NCI-H524 (cell line): ENCODE measurements around the gene SPRN.
"Not testable (repeated sequence)": the region's sequence is repeated elsewhere in the genome, so short reads cannot be mapped to it uniquely, and the experiment has no call there.

ENCODE experiments used
- DNase-seq, 2 experiments: peaks; one replicate each; lab custom pipeline; 2025; lab: John Stamatoyannopoulos, UW

Gene SPRN

DNA sequence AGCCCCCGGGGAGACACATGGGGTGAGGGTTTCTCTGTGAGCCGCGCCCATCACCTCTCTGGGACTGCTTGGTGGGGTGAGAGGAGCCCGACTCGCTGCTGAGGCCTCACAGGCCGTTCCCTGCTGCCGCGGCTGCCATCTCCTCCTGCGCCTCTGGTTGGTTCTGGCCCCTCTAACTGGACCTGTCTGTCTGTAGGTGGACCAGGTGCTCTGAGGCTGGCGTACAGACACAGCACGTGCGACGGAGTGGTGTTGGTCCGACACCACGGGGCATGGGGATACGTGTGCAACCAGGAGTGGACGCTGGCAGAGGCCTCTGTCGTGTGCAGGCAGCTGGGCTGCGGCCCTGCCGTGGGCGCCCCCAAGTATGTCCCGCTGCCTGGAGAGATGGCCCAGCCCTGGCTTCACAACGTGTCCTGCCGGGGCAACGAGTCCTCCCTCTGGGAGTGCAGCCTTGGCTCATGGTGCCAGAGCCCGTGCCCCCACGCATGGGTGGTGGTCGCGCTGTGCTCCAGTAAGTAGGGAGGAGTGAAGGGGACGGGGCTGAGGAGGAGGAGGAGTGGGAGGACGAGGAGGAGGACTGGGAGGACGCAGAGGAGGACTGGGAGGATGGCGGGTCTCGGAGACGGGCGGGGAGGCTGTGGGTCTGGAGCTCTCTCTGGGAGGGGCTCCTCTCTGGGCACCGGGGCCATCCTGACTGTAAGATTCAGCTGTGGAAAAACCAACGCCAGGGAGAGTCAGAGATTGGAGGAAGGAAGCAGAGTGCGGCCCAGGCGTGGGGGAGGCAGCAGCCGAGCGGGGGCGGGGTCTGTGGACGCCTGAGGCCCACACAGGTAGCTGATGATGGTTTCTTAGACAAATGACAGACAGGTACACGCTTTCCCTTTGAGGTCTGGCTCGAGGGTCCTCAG, 31.9 kb upstream of the SPRN start:
- no peak for DNase-seq

DNA sequence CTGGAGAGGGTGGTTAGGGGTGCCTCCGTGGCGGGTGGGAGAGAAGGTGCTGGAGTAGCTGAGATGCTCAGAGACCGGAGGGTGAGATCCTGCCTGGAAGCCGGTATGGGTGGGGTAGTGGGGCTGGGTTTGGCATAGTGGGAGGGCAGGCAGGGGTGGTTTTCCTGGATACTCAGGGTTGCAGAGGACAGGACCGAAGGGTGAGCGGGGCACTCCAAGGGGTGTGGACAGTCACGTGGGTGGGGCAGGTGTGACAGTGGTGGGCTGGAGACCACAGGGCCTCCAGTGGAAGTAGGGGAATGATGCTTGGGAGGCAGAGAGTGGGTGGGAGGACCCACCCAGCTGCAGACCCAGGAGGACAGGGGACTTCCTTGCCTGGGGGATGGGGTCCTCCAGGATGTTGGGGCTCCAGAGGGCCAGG, 31.2 kb upstream of the SPRN start:
- no peak for DNase-seq

DNA sequence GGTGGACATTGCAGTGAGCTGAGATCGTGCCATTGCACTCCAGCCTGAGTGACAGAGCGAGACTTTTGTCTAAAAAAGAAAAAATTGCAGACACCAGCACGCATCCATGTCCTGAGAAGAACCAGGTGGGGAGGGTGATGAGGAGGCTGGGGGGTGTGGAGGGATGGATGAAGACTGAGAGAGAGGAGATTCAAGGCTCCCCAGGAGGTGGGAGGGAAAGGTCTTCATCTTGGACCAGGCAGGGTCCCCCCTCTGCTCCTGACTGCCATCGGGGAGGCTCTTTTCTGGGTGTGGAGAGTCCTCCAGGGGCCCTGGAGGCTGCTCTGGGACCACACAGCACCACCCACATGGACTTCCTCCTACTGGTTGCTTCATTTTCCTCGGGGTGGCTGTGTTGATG, 30.8 kb upstream of the SPRN start:
- no peak for DNase-seq

DNA sequence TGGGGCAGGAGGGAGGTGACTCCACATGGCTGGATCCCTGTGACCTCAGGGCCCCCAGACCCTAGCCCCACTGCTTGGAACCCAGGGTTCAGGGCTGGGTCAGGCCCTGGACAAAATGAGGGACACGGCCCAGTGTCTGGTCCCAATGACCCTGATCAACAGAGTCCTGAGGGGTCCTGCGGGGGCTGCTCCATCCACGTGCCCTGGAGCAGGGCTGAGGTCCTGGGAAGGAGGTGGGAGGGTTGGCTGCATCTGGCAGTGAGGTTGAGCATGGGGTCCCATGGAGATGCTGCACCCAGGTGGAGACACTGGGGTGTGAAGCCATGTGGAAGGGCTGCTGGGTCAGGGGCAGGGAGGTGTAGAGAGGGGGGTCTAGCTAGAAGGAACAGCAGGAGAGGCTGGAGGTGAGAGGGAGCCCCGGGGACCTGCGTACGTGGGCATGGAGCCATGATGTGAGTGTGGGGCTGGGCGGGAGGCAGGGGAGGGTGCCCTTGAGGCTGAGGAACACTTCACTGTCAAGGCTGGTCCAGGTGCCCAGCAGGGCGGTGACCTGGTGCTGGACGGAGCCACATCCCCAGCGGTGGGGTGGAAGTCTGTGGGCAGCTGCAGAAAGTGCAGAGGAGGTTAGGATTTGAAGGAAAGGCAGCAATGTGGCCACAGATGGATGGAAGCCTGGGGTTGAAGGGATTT, 29.9 kb upstream of the SPRN start:
- no peak for DNase-seq

DNA sequence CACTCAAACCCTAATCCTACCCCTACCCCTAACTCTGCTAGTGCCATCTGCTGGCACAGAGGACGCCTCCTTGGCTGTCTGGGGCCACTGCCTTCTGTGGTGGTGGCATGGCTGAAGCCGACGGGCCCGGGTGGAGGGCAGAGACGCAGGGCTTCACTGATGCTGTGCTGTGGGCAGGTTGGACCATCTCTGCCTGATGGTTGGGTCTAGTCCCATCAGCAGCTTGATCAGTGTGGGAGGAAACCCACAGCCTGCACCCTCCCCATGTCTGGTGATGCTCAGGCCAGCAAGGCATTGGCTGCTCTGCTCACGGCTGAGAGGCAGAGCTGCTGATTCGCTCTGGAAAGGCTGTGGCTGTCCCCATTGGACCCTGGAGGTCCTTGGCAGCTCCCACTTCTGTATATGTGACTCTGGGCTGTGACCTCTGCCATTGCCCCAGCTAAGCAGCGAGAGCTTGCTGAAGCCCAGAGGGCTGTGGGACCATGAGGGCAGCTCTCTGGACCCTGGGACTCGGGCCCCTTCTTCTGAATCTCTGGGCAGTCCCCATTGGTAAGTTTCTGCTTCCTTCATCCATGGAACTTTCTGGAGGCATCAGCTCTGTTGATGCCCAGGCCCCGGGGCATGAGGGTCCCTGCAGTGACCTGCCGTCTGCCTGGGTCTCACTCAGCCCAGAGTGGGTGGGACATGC, 29.2 kb upstream of the SPRN start, which contains the start of gene SCART1:
SCART1 (plus strand) TSS at position 430 of the 688 bp plus-strand sequence; CDS start at position 483, 53 bp downstream.
- no peak for DNase-seq

DNA sequence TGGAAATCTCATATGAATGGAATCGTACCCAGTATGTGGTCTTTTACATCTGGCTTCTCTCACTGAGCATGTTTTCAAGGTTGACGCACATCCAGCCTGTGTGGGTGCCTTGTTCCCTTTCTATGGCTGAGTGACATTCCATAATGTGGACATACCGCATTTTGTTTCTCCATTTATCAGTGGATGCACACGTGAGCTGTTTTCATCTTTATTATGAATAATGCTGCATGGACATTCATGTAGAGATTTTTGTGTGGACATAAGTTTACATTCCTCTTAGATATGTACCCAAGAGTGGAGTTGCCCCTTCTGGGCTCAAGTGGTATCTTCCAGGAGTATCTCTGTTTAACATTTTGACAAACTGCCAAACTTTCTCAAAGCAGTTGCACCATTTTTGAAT, 28.0 kb upstream of the SPRN start:
- DNase-seq: no peak

DNA sequence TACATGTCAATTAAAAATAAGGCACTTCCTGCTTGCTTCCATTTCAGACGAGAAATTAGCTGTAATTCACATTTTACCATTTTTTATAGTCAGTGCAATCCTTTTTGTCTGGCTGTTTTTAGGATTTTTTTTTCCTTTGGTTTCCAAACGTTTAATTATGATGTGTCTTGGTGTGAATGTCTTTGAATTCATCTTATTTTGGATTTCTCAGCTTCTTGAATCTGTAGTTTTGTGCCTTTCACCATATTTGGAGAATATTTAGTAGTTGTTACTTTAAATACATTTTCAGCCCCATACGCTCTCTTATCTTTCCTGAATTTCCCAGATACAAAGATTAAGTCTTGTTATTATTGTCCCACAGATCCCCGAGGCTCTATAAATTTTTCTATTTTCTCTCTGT, 26.9 kb upstream of the SPRN start:
- no peak for DNase-seq

DNA sequence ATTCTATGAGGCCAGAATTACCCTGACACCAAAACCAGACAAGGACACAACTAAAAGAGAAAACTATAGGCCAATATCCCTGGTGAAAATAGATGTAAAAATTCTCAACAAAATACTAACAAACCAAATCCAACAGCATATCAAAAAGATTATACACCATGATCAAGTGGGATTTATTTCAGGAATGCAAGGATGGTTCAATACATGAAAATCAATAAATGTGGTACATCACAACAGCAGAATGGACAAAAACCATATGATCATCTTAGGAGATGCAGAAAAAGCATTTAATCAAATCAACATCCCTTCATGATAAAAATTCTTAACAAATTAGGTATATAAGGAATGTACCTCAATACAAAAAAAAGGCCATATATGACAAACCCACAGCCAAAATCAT, 23.7 kb upstream of the SPRN start:
- no peak for DNase-seq

DNA sequence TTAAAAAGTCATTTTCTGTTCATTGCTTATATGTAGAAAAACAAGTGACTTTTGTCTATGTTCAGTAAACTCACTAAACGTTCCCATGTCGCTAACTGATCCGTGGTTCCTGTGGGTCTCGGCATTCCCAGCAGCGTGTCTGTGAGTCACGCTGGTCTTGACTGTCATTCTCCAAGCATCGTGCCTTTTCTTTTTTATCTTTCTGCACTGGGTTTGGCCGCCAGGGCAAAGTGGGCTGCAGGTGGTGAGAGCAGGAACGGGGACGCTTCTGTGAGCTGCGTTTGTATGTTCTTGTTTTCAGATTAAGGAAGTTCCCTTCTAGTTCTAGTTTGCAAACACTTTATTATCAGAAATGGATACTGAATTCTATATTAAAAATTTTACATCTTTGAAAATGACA, 22.6 kb upstream of the SPRN start:
- no peak for DNase-seq

DNA sequence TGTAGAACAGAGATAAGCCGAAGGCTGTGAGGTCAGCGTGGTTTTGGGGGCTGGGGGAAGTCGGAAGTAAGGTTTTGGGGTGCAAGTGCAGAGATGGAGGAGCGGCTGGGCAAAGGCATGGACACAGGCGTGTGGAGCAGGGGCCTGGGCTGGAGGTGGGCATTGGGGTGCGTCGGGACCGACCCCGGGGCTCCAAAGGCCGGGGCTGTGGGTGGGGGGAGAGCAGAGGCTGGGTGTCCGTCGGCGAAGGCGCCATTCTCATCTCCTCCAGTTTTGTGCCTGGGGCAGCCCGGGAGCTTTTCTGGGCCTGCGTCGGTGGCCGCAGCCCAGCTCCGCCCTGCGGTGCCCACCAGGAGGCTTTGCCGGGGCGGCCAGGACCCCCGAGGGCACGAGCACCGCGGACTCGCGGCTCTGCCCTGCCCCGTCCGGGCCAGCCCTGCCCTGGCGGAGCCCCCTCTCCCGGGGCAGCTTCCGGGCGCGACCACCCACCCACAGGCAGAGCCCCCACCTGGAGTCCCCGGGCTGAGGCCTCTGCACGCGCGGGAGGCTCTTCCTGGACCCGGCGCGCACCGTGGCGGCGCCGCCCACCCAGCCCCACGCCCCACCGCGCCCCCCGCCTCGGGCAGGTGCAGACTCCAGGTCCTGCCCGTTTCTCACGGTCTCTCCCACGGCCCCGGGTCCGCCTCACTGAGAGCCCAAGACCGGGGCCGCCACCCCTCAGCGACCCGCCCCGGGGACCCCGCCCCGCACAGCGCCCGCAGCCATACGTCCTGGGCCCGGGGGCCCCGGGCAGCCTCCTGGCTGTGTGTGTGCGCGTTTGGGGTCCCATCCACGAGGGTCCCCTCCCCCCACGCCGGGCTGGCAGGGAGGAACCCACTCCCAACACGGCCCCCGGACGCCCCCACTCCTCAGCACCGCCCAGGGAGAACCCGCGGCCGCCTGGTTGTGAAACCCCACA, 21.6 kb upstream of the SPRN start:
- no peak for DNase-seq

DNA sequence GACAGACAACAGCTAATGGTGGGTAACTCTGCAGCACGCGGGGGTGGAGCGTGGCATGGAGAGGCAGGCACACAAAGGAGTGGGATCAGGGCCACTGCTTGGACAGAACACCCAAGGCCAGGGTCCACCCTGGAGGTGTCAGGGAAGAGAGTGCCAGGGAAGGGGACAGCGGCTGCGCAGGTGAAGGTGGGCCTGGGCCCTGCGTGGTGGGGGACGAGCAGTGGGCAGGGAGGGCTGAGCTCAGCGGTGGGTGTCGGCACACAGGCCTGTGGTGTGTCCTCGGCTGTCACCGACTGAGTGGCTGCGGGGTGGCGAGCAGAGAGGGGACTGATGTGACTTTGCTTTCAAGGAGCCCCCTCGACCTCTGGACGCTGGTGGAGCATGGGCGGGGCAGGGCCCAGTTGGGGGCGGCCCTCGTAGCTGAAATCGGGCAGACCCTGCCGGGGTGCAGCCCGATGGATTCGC, 20.9 kb upstream of the SPRN start:
- DNase-seq: no peak

DNA sequence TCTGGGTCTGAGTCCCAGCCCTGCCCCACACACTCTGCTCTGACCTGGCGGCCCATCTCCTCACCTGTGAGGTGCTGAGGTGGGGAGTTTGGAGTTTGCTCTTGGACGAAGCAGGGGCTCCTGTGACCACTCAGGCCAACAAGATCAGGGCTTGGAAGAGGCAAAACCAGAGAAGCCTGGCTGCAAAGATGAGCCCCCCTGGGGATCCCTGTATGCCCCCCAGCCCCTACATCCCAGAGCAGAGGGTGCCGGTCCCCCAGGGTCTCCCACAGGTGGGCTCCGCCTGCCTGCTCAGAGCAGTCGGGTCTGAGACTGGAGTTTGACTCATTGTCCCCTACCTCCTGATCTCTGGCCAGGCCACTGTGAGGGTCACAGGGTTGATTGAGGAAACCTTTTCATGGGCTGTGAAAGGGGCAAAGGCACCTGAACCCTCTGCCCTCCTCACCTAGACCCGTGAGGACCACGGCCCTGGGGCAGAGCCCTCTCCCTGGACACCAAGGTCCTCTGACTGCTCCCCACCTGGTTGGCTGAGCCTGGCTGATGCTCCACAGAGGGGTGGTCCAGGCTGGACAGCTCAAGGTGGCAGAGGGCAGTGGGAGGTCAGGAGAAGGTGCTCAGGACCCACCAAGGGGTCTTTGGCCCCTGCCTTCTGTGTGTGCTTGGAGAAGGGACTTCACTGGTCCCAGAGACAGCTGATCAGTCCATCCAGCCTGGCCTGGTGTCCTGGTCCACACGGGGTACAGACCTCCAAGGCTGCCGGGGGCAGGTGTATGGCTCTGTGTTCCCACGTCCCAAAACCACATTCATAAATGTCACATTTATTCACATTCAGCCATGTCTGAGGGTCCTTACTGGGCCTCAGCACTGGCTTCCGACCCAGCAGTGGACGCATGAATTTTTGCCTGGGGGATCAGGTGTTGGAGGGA, 20.2 kb upstream of the SPRN start:
- DNase-seq: no peak

DNA sequence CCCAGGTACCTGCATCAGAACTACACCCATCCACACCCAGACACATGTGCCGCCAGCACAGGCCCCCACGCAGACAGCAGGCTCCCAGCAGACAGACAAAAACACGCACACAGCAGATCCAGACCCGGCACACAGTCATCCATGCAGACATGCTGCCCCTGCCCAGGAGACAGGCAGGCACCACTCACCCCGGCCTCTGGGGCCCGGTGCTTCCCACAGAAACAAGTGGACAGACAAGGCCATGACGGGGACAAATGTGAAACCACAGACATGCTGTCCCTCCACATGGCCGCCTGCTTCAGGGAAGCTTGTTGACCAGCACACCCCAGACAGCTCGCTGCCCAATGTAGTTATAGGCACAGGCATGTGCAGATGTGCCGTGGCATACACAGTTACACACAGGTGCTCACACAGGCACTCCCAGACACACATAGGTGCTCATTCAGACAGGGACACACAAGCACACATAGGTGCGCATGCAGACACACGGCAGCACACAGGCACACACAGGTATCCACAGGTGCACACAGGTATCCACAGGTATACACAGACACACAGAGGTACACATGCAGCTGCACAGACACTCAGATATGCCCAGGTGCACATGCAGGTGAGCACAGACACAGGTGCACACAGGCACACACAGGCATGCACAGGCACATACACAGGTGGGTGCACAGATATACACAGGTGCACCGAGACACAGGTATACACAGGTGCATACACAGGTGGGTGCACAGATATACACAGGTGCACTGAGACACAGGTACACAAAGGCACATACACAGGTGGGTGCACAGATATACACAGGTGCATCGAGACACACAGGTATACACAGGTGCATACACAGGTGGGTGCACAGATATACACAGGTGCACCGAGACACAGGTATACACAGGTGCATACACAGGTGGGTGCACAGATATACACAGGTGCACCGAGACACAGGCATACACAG, 18.8 kb upstream of the SPRN start:
- no peak for DNase-seq

DNA sequence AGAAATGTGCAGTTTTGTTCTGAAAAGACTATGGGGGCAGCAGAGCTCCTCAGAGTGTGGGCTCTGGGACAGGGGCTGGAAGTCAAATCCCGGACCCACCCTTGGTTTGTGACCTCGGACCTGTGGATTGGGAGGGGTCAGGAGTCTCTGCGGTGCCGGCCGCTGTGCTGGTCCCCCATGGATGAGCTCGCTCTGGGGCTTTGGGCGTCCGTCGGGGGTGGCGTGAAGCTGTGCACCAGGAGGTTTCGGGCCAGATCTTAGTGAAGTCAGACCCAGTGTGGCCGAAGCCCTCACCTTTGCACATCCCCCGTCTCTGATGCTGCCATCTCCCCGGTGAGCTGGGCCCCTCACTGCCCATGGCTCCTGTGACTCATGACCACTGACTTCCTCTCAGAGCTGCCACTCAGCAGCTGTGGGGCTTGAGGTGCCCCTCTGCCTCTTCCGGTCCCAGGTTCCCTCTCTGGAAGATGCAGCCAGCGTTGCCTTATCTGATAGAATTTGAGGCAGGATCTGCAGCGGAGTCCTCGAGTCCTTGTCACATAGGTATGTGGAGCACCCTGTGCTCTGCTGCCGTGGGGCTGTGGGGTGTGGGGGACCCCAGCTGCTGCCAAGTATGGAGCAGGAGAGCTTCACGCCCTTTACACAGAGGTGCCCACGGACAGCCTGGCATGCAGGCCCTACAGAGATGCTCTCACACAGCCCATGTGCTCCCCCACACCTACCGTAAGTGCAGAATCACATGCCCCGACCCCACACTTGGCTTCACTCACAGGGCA, 18.0 kb upstream of the SPRN start:
- DNase-seq: no peak

DNA sequence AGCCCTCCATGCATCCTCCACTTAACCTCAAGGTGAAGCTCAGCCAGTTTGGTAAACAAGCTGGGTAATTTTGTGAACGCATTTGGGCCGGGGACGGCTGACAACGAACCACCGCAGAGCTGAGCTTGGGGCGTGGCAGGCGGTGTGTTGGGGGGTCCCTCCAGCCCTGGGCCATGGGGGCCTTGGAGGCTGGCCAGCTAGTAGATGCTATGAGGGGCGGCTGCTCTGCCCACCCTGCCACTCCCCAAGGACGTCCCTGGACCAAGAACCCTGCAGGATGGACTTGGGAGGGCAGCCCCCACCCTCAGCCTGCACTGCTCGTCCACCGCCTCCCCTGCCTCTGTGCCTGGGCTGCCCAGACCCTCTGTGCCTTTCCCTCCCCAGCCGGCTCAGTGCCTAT, 17.4 kb upstream of the SPRN start:
- DNase-seq: no peak

DNA sequence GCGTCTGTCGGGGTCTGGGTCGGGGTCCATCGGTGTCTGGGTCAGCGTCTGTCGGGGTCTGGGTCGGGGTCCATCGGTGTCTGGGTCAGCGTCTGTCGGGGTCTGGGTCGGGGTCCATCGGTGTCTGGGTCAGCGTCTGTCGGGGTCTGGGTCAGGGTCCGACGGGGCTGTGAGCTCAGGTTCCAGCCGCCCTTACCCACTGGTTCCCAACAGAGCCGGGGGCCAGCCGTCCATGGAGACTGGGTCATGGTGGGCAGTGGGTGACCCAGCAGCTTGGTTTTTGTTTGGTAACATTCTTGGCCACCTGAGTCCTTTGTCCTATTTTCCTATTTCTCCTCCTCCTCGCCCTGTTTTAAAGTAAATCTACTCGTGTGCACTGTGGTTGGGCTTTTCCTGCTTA, 16.9 kb upstream of the SPRN start:
- not testable (repeated sequence) for DNase-seq

DNA sequence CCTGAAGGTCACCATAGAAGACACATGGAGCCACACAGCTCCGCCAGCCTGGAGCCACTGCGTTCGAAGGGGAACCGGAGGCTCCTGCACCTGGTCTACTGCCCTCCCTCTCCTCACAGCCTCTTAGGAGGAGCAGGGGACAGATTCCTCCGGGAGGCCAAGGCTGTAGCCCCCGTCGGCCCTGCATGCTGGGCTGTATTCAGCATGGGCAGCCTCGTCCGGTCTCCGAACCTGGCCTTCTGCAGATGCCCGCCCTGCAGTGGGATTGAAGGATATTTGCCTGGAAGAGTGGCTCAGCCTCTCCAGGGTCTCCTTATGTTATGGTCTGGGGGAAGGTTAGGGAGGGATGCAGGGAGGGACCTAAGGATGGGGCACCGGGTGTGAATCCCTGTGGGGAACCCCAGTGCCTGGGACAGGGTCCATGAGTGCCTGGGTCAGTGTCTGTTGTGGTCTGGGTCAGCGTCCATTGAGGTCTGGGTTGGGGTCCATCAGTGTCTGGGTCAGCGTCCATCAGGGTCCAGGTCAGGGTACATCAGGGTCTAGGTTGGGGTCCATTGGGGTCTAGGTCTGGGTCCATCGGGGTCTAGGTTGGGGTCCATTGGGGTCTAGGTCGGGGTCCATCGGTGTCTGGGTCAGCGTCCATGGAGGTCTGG, 16.3 kb upstream of the SPRN start:
- no peak for DNase-seq
